ENCODE measurements around the gene MED16.

Gene MED16

GRCh38 chr19:911197-912033, 18.4 kb upstream of the MED16 start:
- peak overlapping the region; percentile 100 for H3K27ac ChIP-seq
- H3K9me3 ChIP-seq: no peaks in the 10 kb centered on the region
- no peak for TF ChIP-seq CTCF (IDR thresholded peaks at IDR 0.05)
- H3K27me3 ChIP-seq: peaks cover 5% of the 10 kb centered on the region
- peak overlapping the region; percentile 66 to 68 for H3K4me3 ChIP-seq (ENCODE audit: low read depth in 1 of 2, low read length in 1 of 2)
- H3K4me1 ChIP-seq (ENCODE audit: control insufficient read depth in 1 of 2, insufficient read depth in 1 of 2, low read depth in 1 of 2, low read length in 1 of 2): peaks cover 75 to 85% of the 10 kb centered on the region in 2 experiments
- H3K36me3 ChIP-seq: peaks cover 21% of the 10 kb centered on the region

GRCh38 chr19:907183-907853, 14.3 kb upstream of the MED16 start:
- Histone ChIP-seq H3K36me3 (peaks cover 47% of the 10 kb centered on the region), H3K27ac (peak overlapping the region; percentile 100), H3K27me3 (no peaks in the 10 kb centered on the region), H3K4me1 (ENCODE audit: control insufficient read depth in 1 of 2, insufficient read depth in 1 of 2, low read depth in 1 of 2, low read length in 1 of 2) (peaks cover 60 to 67% of the 10 kb centered on the region in 2 experiments), H3K9me3 (no peaks in the 10 kb centered on the region), H3K4me3 (ENCODE audit: low read depth in 1 of 2, low read length in 1 of 2) (peak overlapping the region; percentile 66 to 68)
- peak; percentile 31 for TF ChIP-seq CTCF (IDR thresholded peaks at IDR 0.05)

GRCh38 chr19:906480-906879, 13.5 kb upstream of the MED16 start:
- Histone ChIP-seq H3K27me3 (no peaks in the 10 kb centered on the region), H3K9me3 (no peaks in the 10 kb centered on the region), H3K4me3 (ENCODE audit: low read depth in 1 of 2, low read length in 1 of 2) (peak overlapping the region; percentile 66 to 68), H3K4me1 (ENCODE audit: control insufficient read depth in 1 of 2, insufficient read depth in 1 of 2, low read depth in 1 of 2, low read length in 1 of 2) (peaks cover 58 to 64% of the 10 kb centered on the region in 2 experiments), H3K36me3 (peaks cover 52% of the 10 kb centered on the region), H3K27ac (peak overlapping the region; percentile 100)
- TF ChIP-seq CTCF (IDR thresholded peaks at IDR 0.05): no peak

- H3K27ac ChIP-seq: peak overlapping the region; percentile 13
- no peak for TF ChIP-seq CTCF (IDR thresholded peaks at IDR 0.05)
- H3K9me3 ChIP-seq: no peaks in the 10 kb centered on the region
- H3K4me3 ChIP-seq (ENCODE audit: low read depth in 1 of 2, low read length in 1 of 2): no peak overlapping the region
- no peaks in the 10 kb centered on the region for H3K27me3 ChIP-seq
- H3K4me1 ChIP-seq (ENCODE audit: control insufficient read depth in 1 of 2, insufficient read depth in 1 of 2, low read depth in 1 of 2, low read length in 1 of 2): peaks cover 45 to 58% of the 10 kb centered on the region in 2 experiments
- H3K36me3 ChIP-seq: peaks cover 53% of the 10 kb centered on the region
These were observed 11.6 kb upstream of the MED16 start for GRCh38 chr19:904545-904944.

GRCh38 chr19:903266-903797, 10.3 kb upstream of the MED16 start:
- H3K4me1 ChIP-seq (ENCODE audit: control insufficient read depth in 1 of 2, insufficient read depth in 1 of 2, low read depth in 1 of 2, low read length in 1 of 2): peaks cover 35 to 46% of the 10 kb centered on the region in 2 experiments
- no peak for TF ChIP-seq CTCF (IDR thresholded peaks at IDR 0.05)
- no peak overlapping the region for H3K27ac ChIP-seq

More at GRCh38 chr19:903266-903797, 10.3 kb upstream of the MED16 start:
- Histone ChIP-seq H3K9me3 (no peaks in the 10 kb centered on the region), H3K27me3 (no peaks in the 10 kb centered on the region), H3K36me3 (peaks cover 65% of the 10 kb centered on the region), H3K4me3 (ENCODE audit: low read depth in 1 of 2, low read length in 1 of 2) (no peak overlapping the region)

Data from neutrophil (primary cell).